Activated CD4-positive, alpha-beta T cell treated with anti-CD3 and anti-CD28 coated beads for 36 hours (primary cell): ENCODE results near the gene WDR20. TPM values are rescaled to one million over a fixed set of nuclear protein-coding genes. Genes with fewer than 3 reads are reported as not detected.
A peak's percentile ranks its signal among the peaks of the same experiment; 100 is the strongest.

Source experiments
- ATAC-seq: fragments of 200-7000 bp; cut with Tn5 transposase; one replicate; pipeline ENCODE4 v1.10.0; 2021; ENCODE audit warnings: mild to moderate bottlenecking, moderate library complexity
- CTCF ChIA-PET: fragments of 350-600 bp; sonication (Branson Sonifier 250); formaldehyde crosslinking; loops from one replicate; lab custom pipeline; 2021; ENCODE audit warnings: antibody characterized with exemption; lab: Charles Lee
- POLR2A ChIA-PET: fragments of 350-600 bp; sonication (Branson Sonifier 250); formaldehyde crosslinking; loops from one replicate; lab custom pipeline; 2021; ENCODE audit warnings: antibody characterized with exemption, inconsistent platforms; lab: Charles Lee
- DNase-seq: peaks from one replicate; pipeline ENCODE4 v3.0.0-alpha.2; 2020
- H3K27ac Mint-ChIP-seq: one replicate; pipeline ENCODE4 v1.8.0; 2021; ENCODE audit warnings: mixed read lengths
- H3K27me3 Mint-ChIP-seq: one replicate; pipeline ENCODE4 v1.8.0; 2021; ENCODE audit warnings: mixed read lengths
- H3K36me3 Mint-ChIP-seq: one replicate; pipeline ENCODE4 v1.8.0; 2021; ENCODE audit warnings: low read depth, mixed read lengths
- H3K4me1 Mint-ChIP-seq: one replicate; pipeline ENCODE4 v1.8.0; 2021; ENCODE audit warnings: mixed read lengths
- H3K4me3 Mint-ChIP-seq: one replicate; pipeline ENCODE4 v1.8.0; 2021; ENCODE audit warnings: mild to moderate bottlenecking, moderate library complexity, mixed read lengths
- H3K9me3 Mint-ChIP-seq: one replicate; pipeline ENCODE4 v1.8.0; 2021; ENCODE audit warnings: low read depth, mixed read lengths
- intact Hi-C, 2 experiments: fragments of 100-400 bp; cut with DNase I in 1 of 2; cut with micrococcal nuclease in 1 of 2; formaldehyde crosslinking; loops; one replicate each; pipeline versions ENCODE4 v1.14.2 to v1.15.1; 2022 to 2024; cut with DNase I, micrococcal nuclease
- total RNA-seq, 2 experiments: library from RNA; stranded (reverse); gene quantifications; one replicate each; pipeline ENCODE4 v1.2.3, GENCODE V29; 2021

The WDR20 gene
- total RNA-seq, 2 experiments from 2014 or later = 18.2 to 24.8 TPM

GRCh38 chr14:102227184-102227964 lies 87.7 kb downstream of the WDR20 start:
- H3K4me3 Mint-ChIP-seq = no peak overlapping the region
- intact Hi-C loops = no loop called here
- H3K9me3 Mint-ChIP-seq = no peaks in the 10 kb centered on the region
- ATAC-seq = no peak
- H3K27ac Mint-ChIP-seq = no peak overlapping the region
- H3K27me3 Mint-ChIP-seq = no peaks in the 10 kb centered on the region
- POLR2A ChIA-PET = no interaction called here
- H3K4me1 Mint-ChIP-seq = no peaks in the 10 kb centered on the region
- CTCF ChIA-PET = no interaction called here
- H3K36me3 Mint-ChIP-seq = peaks cover 3% of the 10 kb centered on the region
- DNase-seq = no peak

- ChIA-PET POLR2A (no interaction called here), CTCF (no interaction called here)
- intact Hi-C loops = no loop called here
- DNase-seq = no peak
- H3K27me3 Mint-ChIP-seq = no peaks in the 10 kb centered on the region
- H3K4me1 Mint-ChIP-seq = no peaks in the 10 kb centered on the region
- no peak for ATAC-seq
- peaks cover 3% of the 10 kb centered on the region for H3K36me3 Mint-ChIP-seq
- no peak overlapping the region for H3K4me3 Mint-ChIP-seq
- H3K9me3 Mint-ChIP-seq = no peaks in the 10 kb centered on the region
- H3K27ac Mint-ChIP-seq = no peak overlapping the region
These were observed 89.5 kb downstream of the WDR20 start for GRCh38 chr14:102229071-102229738.

- intact Hi-C loops = no loop called here
- no peaks in the 10 kb centered on the region for H3K27me3 Mint-ChIP-seq
- H3K36me3 Mint-ChIP-seq = peaks cover 3% of the 10 kb centered on the region
- H3K4me3 Mint-ChIP-seq = no peak overlapping the region
- no peak overlapping the region for H3K27ac Mint-ChIP-seq
- no peaks in the 10 kb centered on the region for H3K4me1 Mint-ChIP-seq
- CTCF ChIA-PET = no interaction called here
- ATAC-seq = no peak
- no peaks in the 10 kb centered on the region for H3K9me3 Mint-ChIP-seq
- POLR2A ChIA-PET = no interaction called here
- no peak for DNase-seq
These were observed 90.0 kb downstream of the WDR20 start for GRCh38 chr14:102229739-102230092.

- DNase-seq (no peak), ATAC-seq (no peak)
- H3K27me3 Mint-ChIP-seq = no peaks in the 10 kb centered on the region
- no peaks in the 10 kb centered on the region for H3K4me1 Mint-ChIP-seq
- no peaks in the 10 kb centered on the region for H3K9me3 Mint-ChIP-seq
- H3K36me3 Mint-ChIP-seq = no peaks in the 10 kb centered on the region
- ChIA-PET POLR2A (no interaction called here), CTCF (no interaction called here)
- H3K27ac Mint-ChIP-seq = no peak overlapping the region
- H3K4me3 Mint-ChIP-seq = no peak overlapping the region
- intact Hi-C loops = no loop called here
These were observed 90.9 kb downstream of the WDR20 start for GRCh38 chr14:102230481-102231210.

GRCh38 chr14:102231476-102232347 lies 92.0 kb downstream of the WDR20 start:
- Mint-ChIP-seq H3K4me1 (no peaks in the 10 kb centered on the region), H3K36me3 (no peaks in the 10 kb centered on the region)
- CTCF ChIA-PET = interaction anchor here (0.7 to 0.9 kb wide), 3 partner anchors 52 to 82 kb away, joined by 3 to 4 read pairs (median 3); no protein-coding TSS in a partner anchor

GRCh38 chr14:102232348-102232625 lies 92.6 kb downstream of the WDR20 start:
- CTCF ChIA-PET = interaction anchor here (0.7 to 0.9 kb wide), 4 partner anchors 52 to 82 kb away, joined by 3 to 4 read pairs (median 3); no protein-coding TSS in a partner anchor
- H3K9me3 Mint-ChIP-seq = no peaks in the 10 kb centered on the region
- POLR2A ChIA-PET = no interaction called here
- no peaks in the 10 kb centered on the region for H3K36me3 Mint-ChIP-seq
- H3K27ac Mint-ChIP-seq = no peak overlapping the region
- no peak overlapping the region for H3K4me3 Mint-ChIP-seq
- ATAC-seq = no peak
- intact Hi-C loops = no loop called here
- DNase-seq = no peak
- H3K4me1 Mint-ChIP-seq = no peaks in the 10 kb centered on the region
- no peaks in the 10 kb centered on the region for H3K27me3 Mint-ChIP-seq

More at GRCh38 chr14:102231476-102232347, 92.0 kb downstream of the WDR20 start:
- H3K4me3 Mint-ChIP-seq = no peak overlapping the region
- ATAC-seq = no peak
- no peaks in the 10 kb centered on the region for H3K9me3 Mint-ChIP-seq
- no peak for DNase-seq
- intact Hi-C loops = no loop called here
- H3K27ac Mint-ChIP-seq = no peak overlapping the region
- POLR2A ChIA-PET = no interaction called here
- H3K27me3 Mint-ChIP-seq = no peaks in the 10 kb centered on the region

- ChIA-PET CTCF (interaction anchor here (0.5 to 1.2 kb wide), 4 partner anchors 9 to 144 kb away, joined by 3 read pairs; no protein-coding TSS in a partner anchor), POLR2A (no interaction called here)
- no peaks in the 10 kb centered on the region for H3K4me1 Mint-ChIP-seq
- H3K36me3 Mint-ChIP-seq = no peaks in the 10 kb centered on the region
- intact Hi-C loops = no loop called here
- H3K9me3 Mint-ChIP-seq = no peaks in the 10 kb centered on the region
- H3K4me3 Mint-ChIP-seq = no peak overlapping the region
- no peak for ATAC-seq
- no peak overlapping the region for H3K27ac Mint-ChIP-seq
- no peaks in the 10 kb centered on the region for H3K27me3 Mint-ChIP-seq
- DNase-seq = no peak
These were observed 93.4 kb downstream of the WDR20 start for GRCh38 chr14:102233081-102233480.

- Mint-ChIP-seq H3K27ac (no peak overlapping the region), H3K4me3 (no peak overlapping the region), H3K36me3 (no peaks in the 10 kb centered on the region), H3K27me3 (no peaks in the 10 kb centered on the region), H3K9me3 (no peaks in the 10 kb centered on the region), H3K4me1 (no peaks in the 10 kb centered on the region)
- DNase-seq = no peak
- intact Hi-C loops = loop anchor here (1.0 to 2.0 kb wide), 2 partner anchors 80 to 282 kb away; no protein-coding TSS in a partner anchor
- CTCF ChIA-PET = no interaction called here
- ATAC-seq = peak; percentile 23
- POLR2A ChIA-PET = no interaction called here
These were observed 94.9 kb downstream of the WDR20 start for GRCh38 chr14:102234331-102235264.

- Mint-ChIP-seq H3K27ac (no peak overlapping the region), H3K27me3 (no peaks in the 10 kb centered on the region), H3K36me3 (no peaks in the 10 kb centered on the region), H3K4me3 (no peak overlapping the region), H3K9me3 (no peaks in the 10 kb centered on the region), H3K4me1 (no peaks in the 10 kb centered on the region)
- POLR2A ChIA-PET = no interaction called here
- DNase-seq = peak; percentile 91
- CTCF ChIA-PET = no interaction called here
- intact Hi-C loops = loop anchor here (1.0 to 2.0 kb wide), 2 partner anchors 79 to 281 kb away; no protein-coding TSS in a partner anchor
- ATAC-seq = peak; percentile 100
These were observed 95.7 kb downstream of the WDR20 start for GRCh38 chr14:102235275-102235897.

- no peak overlapping the region for H3K4me3 Mint-ChIP-seq
- H3K36me3 Mint-ChIP-seq = no peaks in the 10 kb centered on the region
- intact Hi-C loops = no loop called here
- H3K27me3 Mint-ChIP-seq = no peaks in the 10 kb centered on the region
- POLR2A ChIA-PET = no interaction called here
- peaks cover 3% of the 10 kb centered on the region for H3K9me3 Mint-ChIP-seq
- DNase-seq (no peak), ATAC-seq (no peak)
- H3K27ac Mint-ChIP-seq = no peak overlapping the region
- CTCF ChIA-PET = interaction anchor here (0.7 kb wide), 1 partner anchor 1114 kb away, joined by 3 read pairs; no protein-coding TSS in a partner anchor
- H3K4me1 Mint-ChIP-seq = no peaks in the 10 kb centered on the region
These were observed 96.3 kb downstream of the WDR20 start for GRCh38 chr14:102236026-102236425.
